Transverse colon (tissue), 4 donors: Measurements from ENCODE around the gene GSG1L. TPM values are rescaled to one million over a fixed set of nuclear protein-coding genes. Genes with fewer than 3 reads are reported as not detected.
A peak's percentile ranks its signal among the peaks of the same experiment; 100 is the strongest.

Experiments
- DNase-seq: peaks from one replicate; pipeline ENCODE4 v3.0.0-alpha.2; 2019
- H3K27ac ChIP-seq, 4 donors: fragments of 200-600 bp; sonication (generic); 2 replicates each; pipeline ENCODE4 v1.5.1; 2016 to 2018; ENCODE audit warnings: inconsistent platforms in 4 of 4
- H3K27me3 ChIP-seq: fragments of 200-600 bp; sonication (generic); 2 replicates; pipeline ENCODE4 v1.5.1; 2017; ENCODE audit warnings: inconsistent platforms
- H3K36me3 ChIP-seq, 4 donors: fragments of 200-600 bp; sonication (generic); 2 replicates each; pipeline ENCODE4 v1.5.1; 2017 to 2019; ENCODE audit warnings: inconsistent platforms in 4 of 4
- H3K4me1 ChIP-seq, 4 donors: fragments of 200-600 bp; sonication (generic); 2 replicates each; pipeline ENCODE4 v1.5.1; 2017 to 2020; ENCODE audit warnings: inconsistent platforms in 4 of 4
- H3K4me3 ChIP-seq, 4 donors: fragments of 200-600 bp; sonication (generic); 1 replicate in 1 of 4; 2 replicates in 3 of 4; pipeline versions ENCODE4 v1.5.1 to v1.6.1; 2017 to 2019; ENCODE audit warnings: inconsistent platforms in 4 of 4
- H3K9me3 ChIP-seq, 2 donors: fragments of 200-600 bp; sonication (generic); 2 replicates each; pipeline ENCODE4 v1.5.1; 2017 to 2019; ENCODE audit warnings: inconsistent platforms in 2 of 2
- EP300 ChIP-seq: sonication (generic); formaldehyde crosslinking; IDR thresholded peaks from one replicate; pipeline ENCODE4 v1.6.1; 2017; ENCODE audit warnings: antibody characterized with exemption, low read depth
- POLR2A ChIP-seq: fragments of 450-650 bp; IDR thresholded peaks from one replicate; pipeline ENCODE4 v1.6.1; 2016; ENCODE audit warnings: antibody characterized with exemption, mild to moderate bottlenecking, moderate library complexity
- POLR2AphosphoS5 ChIP-seq, 3 donors: sonication (generic); formaldehyde crosslinking; IDR thresholded peaks; one replicate each; pipeline ENCODE4 v1.6.1; 2016; ENCODE audit warnings: antibody characterized with exemption in 3 of 3
- WGBS, 2 donors: methylation state at CpG; one replicate each; pipeline ENCODE4 v1.1.5; 2018; ENCODE audit warnings: low coverage in 1 of 2; 5-methylcytosine and 5-hydroxymethylcytosine counted together
- in situ Hi-C, 4 donors: fragments of 200-750 bp; cut with MboI; loops; one replicate each; pipeline versions ENCODE4 v1.15.0 to v1.15.1; 2017; ENCODE audit warnings: low sequenced_read_pairs in 3 of 4, low pct_ligation_motif_present in 1 of 4, low pct_unique_long_range_greater_than_20kb in 1 of 4
- intact Hi-C: fragments of 100-400 bp; cut with DNase I; formaldehyde crosslinking; loops from one replicate; pipeline ENCODE4 v1.15.1; 2023; ENCODE audit warnings: low total_unique reads
- total RNA-seq, 4 donors: library from RNA; depleted of rRNA; stranded (reverse); fragments of >200 nt; gene quantifications; one replicate each; pipeline ENCODE4 v1.1.0, GENCODE V29; 2016
- TF ChIP-seq, protein P1 (sequence below), 5 experiments: fragments of 200-600 bp in 3 of 5; fragments of 450-650 bp in 2 of 5; sonication (generic) in 3 of 5; IDR thresholded peaks; 1 replicate in 2 of 5; 2 replicates in 3 of 5; pipeline ENCODE4 v1.5.1; 2016 to 2017; ENCODE audit warnings: antibody characterized with exemption in 5 of 5, inconsistent platforms in 3 of 5, mild to moderate bottlenecking in 2 of 5, moderate library complexity in 1 of 5

Gene GSG1L
- total RNA-seq, 4 donors from 2014 or later = not detected

DNA sequence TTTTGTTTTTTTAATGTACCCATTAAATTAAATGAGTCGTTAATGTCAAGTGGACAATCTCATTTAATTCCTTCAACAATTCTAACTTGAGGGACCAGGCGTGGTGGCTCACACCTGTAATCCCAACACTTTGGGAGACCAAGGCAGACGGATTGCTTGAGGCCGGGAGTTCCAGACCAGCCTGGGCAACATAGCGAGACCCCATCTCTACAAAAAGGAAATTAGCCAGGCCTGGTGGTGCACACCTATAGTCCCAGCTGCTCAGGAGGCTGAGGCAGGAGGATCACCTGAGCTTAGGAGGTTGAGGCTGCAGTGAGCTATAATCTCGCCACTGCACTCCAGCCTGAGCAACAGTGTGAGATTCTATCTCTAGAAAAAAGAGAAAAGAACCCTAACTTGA lies 20.7 kb upstream of the GSG1L start:
- H3K27me3 ChIP-seq = no peaks in the 10 kb centered on the region
- DNase-seq = no peak
- H3K9me3 ChIP-seq = no peaks in the 10 kb centered on the region
- H3K36me3 ChIP-seq = no peaks in the 10 kb centered on the region
- no peak for TF ChIP-seq EP300
- no peak for TF ChIP-seq POLR2AphosphoS5 (IDR thresholded peaks at IDR 0.05)
- TF ChIP-seq POLR2A = no peak
- TF ChIP-seq, protein P1, sequence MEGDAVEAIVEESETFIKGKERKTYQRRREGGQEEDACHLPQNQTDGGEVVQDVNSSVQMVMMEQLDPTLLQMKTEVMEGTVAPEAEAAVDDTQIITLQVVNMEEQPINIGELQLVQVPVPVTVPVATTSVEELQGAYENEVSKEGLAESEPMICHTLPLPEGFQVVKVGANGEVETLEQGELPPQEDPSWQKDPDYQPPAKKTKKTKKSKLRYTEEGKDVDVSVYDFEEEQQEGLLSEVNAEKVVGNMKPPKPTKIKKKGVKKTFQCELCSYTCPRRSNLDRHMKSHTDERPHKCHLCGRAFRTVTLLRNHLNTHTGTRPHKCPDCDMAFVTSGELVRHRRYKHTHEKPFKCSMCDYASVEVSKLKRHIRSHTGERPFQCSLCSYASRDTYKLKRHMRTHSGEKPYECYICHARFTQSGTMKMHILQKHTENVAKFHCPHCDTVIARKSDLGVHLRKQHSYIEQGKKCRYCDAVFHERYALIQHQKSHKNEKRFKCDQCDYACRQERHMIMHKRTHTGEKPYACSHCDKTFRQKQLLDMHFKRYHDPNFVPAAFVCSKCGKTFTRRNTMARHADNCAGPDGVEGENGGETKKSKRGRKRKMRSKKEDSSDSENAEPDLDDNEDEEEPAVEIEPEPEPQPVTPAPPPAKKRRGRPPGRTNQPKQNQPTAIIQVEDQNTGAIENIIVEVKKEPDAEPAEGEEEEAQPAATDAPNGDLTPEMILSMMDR (IDR thresholded peaks at IDR 0.05) = no peak
- 91 to 92% methylated on average over 6 of the region's 6 CpGs for WGBS, 2 donors
- intact Hi-C loops (no loop called here), in situ Hi-C loops (no loop called here)
- no peak overlapping the region for H3K4me3 ChIP-seq
- H3K4me1 ChIP-seq = peaks cover 0 to 11% (median 5%) of the 10 kb centered on the region in 4 donors
- no peak overlapping the region for H3K27ac ChIP-seq

DNA sequence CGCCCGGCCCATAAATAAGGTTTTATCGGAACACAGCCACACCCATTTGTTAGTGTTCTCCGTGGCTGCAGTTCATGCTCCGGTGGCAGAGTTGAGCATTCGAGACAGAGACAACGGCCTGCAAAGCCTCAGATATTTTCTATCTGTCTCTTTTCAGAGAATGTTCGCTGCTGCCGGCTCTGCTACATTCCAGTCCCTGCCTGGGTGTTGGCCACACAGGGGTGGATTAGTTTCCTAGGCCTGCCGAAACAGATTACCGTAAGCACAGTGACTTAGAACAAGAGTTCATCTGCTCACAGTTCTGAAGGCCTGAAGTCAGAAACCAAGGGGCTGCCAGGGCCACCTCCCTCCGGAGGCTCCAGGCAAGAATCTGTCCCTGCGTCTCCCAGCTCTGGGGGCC lies 19.1 kb upstream of the GSG1L start:
- no peak for TF ChIP-seq POLR2A
- no peak for TF ChIP-seq POLR2AphosphoS5 (IDR thresholded peaks at IDR 0.05)
- TF ChIP-seq EP300 = no peak
- TF ChIP-seq, protein P1 (IDR thresholded peaks at IDR 0.05) = no peak
- DNase-seq = peak; percentile 15
- in situ Hi-C loops = no loop called here

DNA sequence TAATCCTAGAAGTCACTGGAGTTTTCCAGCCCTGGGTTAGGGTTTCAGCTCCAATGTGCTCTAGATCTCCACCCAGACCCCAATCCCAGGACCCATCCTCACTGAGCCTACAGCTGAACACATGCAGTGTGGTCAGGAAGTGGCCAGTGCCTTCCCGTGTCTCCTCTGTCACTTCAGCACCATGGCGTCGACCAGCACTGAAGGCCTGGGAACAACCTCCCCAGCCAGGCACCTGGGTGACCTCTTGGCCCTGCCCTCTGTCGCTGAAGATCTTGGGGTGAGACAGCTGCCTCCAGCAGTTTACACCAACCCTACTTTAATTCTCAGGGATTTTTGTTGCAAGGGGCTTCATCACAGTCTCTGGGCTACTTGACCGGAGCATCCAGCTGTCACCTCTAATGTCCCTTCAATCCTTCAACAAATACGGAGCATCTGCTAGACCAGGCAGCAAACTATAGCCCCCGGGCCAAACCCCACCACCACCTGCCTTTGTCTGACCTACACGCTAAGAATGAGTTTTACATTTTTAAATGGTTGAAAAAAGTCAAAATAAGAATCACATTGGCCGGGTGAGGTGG lies 18.0 kb upstream of the GSG1L start:
- intact Hi-C loops = no loop called here
- WGBS, 2 donors = 82% methylated on average over 9 of the region's 9 CpGs; no CpG with 5 or more reads in 1 of the 2 donors
- in situ Hi-C loops = no loop called here
- Histone ChIP-seq H3K36me3 (no peaks in the 10 kb centered on the region), H3K27me3 (no peaks in the 10 kb centered on the region), H3K27ac (no peak overlapping the region), H3K4me1 (peaks cover 0 to 11% (median 5%) of the 10 kb centered on the region in 4 donors), H3K9me3 (no peaks in the 10 kb centered on the region), H3K4me3 (no peak overlapping the region)
- DNase-seq = no peak
- TF ChIP-seq, protein P1 (IDR thresholded peaks at IDR 0.05) = no peak
- TF ChIP-seq POLR2AphosphoS5 (IDR thresholded peaks at IDR 0.05) = no peak
- no peak for TF ChIP-seq EP300
- no peak for TF ChIP-seq POLR2A

More for the DNA sequence above, 19.1 kb upstream of the GSG1L start:
- Histone ChIP-seq H3K27ac (no peak overlapping the region), H3K4me1 (peaks cover 0 to 11% (median 5%) of the 10 kb centered on the region in 4 donors), H3K36me3 (no peaks in the 10 kb centered on the region), H3K27me3 (no peaks in the 10 kb centered on the region), H3K9me3 (no peaks in the 10 kb centered on the region), H3K4me3 (no peak overlapping the region)
- intact Hi-C loops = no loop called here
- WGBS, 2 donors = 44% methylated on average over 13 of the region's 13 CpGs; no CpG with 5 or more reads in 1 of the 2 donors

DNA sequence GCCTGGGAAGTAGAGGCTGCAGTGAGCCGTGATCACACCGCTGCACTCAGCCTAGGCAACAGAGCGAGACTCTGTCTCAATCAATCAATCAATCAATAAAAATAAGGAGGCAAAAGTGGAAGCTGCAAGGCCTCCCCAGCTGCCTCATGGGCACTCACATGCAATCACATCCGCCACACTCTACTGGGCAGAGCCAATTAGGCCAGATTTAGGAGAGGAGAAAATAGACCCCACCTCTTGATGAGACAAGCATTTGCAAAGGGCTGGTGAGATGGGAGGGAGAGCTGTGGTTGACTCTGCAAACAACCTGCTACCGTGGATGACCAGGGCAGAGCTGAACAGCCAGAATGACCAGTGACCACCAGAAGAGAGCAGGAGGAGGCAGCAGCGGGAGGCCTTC lies 14.7 kb upstream of the GSG1L start:
- DNase-seq = no peak
- Histone ChIP-seq H3K9me3 (no peaks in the 10 kb centered on the region), H3K27ac (no peak overlapping the region), H3K4me1 (peaks cover 0 to 11% (median 5%) of the 10 kb centered on the region in 4 donors), H3K27me3 (no peaks in the 10 kb centered on the region), H3K4me3 (no peak overlapping the region), H3K36me3 (no peaks in the 10 kb centered on the region)
- intact Hi-C loops (no loop called here), in situ Hi-C loops (no loop called here)
- TF ChIP-seq, protein P1 (IDR thresholded peaks at IDR 0.05) = no peak
- no peak for TF ChIP-seq POLR2A
- TF ChIP-seq EP300 = no peak
- no peak for TF ChIP-seq POLR2AphosphoS5 (IDR thresholded peaks at IDR 0.05)
- WGBS, 2 donors = 93 to 100% methylated on average over 2 to 6 of the region's 6 CpGs
